DOHH2 (cell line): ENCODE measurements around the gene NEDD4L.

ENCODE experiments used
- EZH2phosphoT487 ChIP-seq: fragments of 200-600 bp; sonication (generic); IDR thresholded peaks from 2 replicates; pipeline ENCODE4 v1.6.1; 2017; ENCODE audit warnings: borderline replicate concordance, mild to moderate bottlenecking, antibody characterized with exemption, low read length, moderate library complexity, mixed read lengths
- TF ChIP-seq, protein P1 (sequence below): fragments of 200-600 bp; sonication (generic); IDR thresholded peaks from one replicate; pipeline ENCODE4 v1.5.1; 2014; ENCODE audit warnings: antibody characterized with exemption, mild to moderate bottlenecking, low read depth, low read length; ENCODE audit not compliant: poor library complexity, severe bottlenecking

DNA sequence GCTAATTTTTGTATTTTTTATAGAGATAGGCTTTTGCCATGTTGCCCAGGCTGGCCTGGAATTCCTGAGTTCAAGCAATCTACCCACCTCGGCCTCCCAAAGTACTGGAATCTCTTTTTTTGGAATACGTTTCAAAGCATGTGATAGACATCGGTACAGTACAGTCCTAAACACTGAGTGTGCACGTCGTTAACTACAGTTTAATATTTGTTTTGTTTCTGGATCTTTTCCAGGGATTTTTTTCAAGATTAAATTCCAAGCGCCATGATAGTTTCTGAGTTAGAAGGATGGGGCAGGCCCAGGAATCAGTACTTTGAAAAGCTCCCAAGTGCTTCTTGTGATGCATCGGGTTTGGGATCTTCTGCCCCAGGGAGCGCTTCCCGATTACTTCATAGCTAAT lies 33.3 kb downstream of the NEDD4L start:
- TF ChIP-seq, protein P1, sequence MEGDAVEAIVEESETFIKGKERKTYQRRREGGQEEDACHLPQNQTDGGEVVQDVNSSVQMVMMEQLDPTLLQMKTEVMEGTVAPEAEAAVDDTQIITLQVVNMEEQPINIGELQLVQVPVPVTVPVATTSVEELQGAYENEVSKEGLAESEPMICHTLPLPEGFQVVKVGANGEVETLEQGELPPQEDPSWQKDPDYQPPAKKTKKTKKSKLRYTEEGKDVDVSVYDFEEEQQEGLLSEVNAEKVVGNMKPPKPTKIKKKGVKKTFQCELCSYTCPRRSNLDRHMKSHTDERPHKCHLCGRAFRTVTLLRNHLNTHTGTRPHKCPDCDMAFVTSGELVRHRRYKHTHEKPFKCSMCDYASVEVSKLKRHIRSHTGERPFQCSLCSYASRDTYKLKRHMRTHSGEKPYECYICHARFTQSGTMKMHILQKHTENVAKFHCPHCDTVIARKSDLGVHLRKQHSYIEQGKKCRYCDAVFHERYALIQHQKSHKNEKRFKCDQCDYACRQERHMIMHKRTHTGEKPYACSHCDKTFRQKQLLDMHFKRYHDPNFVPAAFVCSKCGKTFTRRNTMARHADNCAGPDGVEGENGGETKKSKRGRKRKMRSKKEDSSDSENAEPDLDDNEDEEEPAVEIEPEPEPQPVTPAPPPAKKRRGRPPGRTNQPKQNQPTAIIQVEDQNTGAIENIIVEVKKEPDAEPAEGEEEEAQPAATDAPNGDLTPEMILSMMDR = no peak
- TF ChIP-seq EZH2phosphoT487 = no peak
